Glutamatergic neuron (in vitro differentiated cells): ENCODE results near the gene ABCG1. TPM values are rescaled to one million over a fixed set of nuclear protein-coding genes. Genes with fewer than 3 reads are reported as not detected.

Experiments
- DNase-seq: peaks from one replicate; pipeline ENCODE4 v3.0.0; 2022
- H3K27ac Mint-ChIP-seq: one replicate; pipeline ENCODE4 v1.8.0; 2020; ENCODE audit warnings: mild to moderate bottlenecking, mixed read lengths, inconsistent platforms; ENCODE audit not compliant: unreplicated experiment
- H3K27me3 Mint-ChIP-seq: one replicate; pipeline ENCODE4 v1.8.0; 2020; ENCODE audit warnings: mild to moderate bottlenecking, moderate library complexity, mixed read lengths, inconsistent platforms; ENCODE audit not compliant: unreplicated experiment
- H3K36me3 Mint-ChIP-seq: one replicate; pipeline ENCODE4 v1.8.0; 2020; ENCODE audit warnings: mild to moderate bottlenecking, mixed read lengths, inconsistent platforms; ENCODE audit not compliant: unreplicated experiment
- H3K4me1 Mint-ChIP-seq: one replicate; pipeline ENCODE4 v1.8.0; 2020; ENCODE audit warnings: mild to moderate bottlenecking, low read depth, mixed read lengths, inconsistent platforms; ENCODE audit not compliant: unreplicated experiment
- H3K4me3 Mint-ChIP-seq: one replicate; pipeline ENCODE4 v1.8.0; 2020; ENCODE audit warnings: mild to moderate bottlenecking, mixed read lengths, inconsistent platforms; ENCODE audit not compliant: unreplicated experiment
- H3K9me3 Mint-ChIP-seq: one replicate; pipeline ENCODE4 v1.8.0; 2020; ENCODE audit warnings: mild to moderate bottlenecking, moderate library complexity, mixed read lengths, inconsistent platforms; ENCODE audit not compliant: unreplicated experiment
- CTCF ChIP-seq: fragments of 200-600 bp; sonication (generic); IDR thresholded peaks from one replicate; pipeline ENCODE4 v1.5.0; 2021; ENCODE audit not compliant: partially characterized antibody, unreplicated experiment
- total RNA-seq: library from RNA; stranded (reverse); fragmentation: NEBNext Ultra II Directional; extraction: Animal tissue kit (Norgen Biotek cat#: 25700); gene quantifications from one replicate; pipeline ENCODE4 v1.2.1, GENCODE V29; 2021; ENCODE audit not compliant: unreplicated experiment

Gene ABCG1
- total RNA-seq, 1 donor from 2014 or later, result 31.9 TPM

- no peak for DNase-seq
- H3K36me3 Mint-ChIP-seq, result no peaks in the 10 kb centered on the region
- H3K4me1 Mint-ChIP-seq, result no peaks in the 10 kb centered on the region
- TF ChIP-seq CTCF, result no peak
- H3K4me3 Mint-ChIP-seq, result no peak overlapping the region
- H3K27me3 Mint-ChIP-seq, result peaks cover 1% of the 10 kb centered on the region
- H3K27ac Mint-ChIP-seq, result no peak overlapping the region
- H3K9me3 Mint-ChIP-seq, result peaks cover 4% of the 10 kb centered on the region
Observed at GRCh38 chr21:42182713-42183371, 36.1 kb upstream of the ABCG1 start.

- Mint-ChIP-seq H3K9me3 (peaks cover 4% of the 10 kb centered on the region), H3K27me3 (peaks cover 1% of the 10 kb centered on the region), H3K4me1 (no peaks in the 10 kb centered on the region), H3K36me3 (no peaks in the 10 kb centered on the region), H3K4me3 (no peak overlapping the region), H3K27ac (no peak overlapping the region)
- DNase-seq, result no peak
- TF ChIP-seq CTCF, result no peak
Observed at GRCh38 chr21:42183374-42184266, 35.3 kb upstream of the ABCG1 start.

GRCh38 chr21:42186591-42186990 lies 32.3 kb upstream of the ABCG1 start:
- Mint-ChIP-seq H3K27me3 (peaks cover 1% of the 10 kb centered on the region), H3K27ac (no peak overlapping the region), H3K4me3 (no peak overlapping the region), H3K36me3 (no peaks in the 10 kb centered on the region), H3K9me3 (peaks cover 4% of the 10 kb centered on the region), H3K4me1 (no peaks in the 10 kb centered on the region)
- no peak for TF ChIP-seq CTCF
- no peak for DNase-seq

GRCh38 chr21:42187976-42188653 lies 30.8 kb upstream of the ABCG1 start:
- H3K27ac Mint-ChIP-seq, result no peak overlapping the region
- peaks cover 6% of the 10 kb centered on the region for H3K9me3 Mint-ChIP-seq
- no peaks in the 10 kb centered on the region for H3K36me3 Mint-ChIP-seq
- H3K4me1 Mint-ChIP-seq, result peaks cover 3% of the 10 kb centered on the region
- no peak overlapping the region for H3K4me3 Mint-ChIP-seq
- peaks cover 1% of the 10 kb centered on the region for H3K27me3 Mint-ChIP-seq
- no peak for TF ChIP-seq CTCF
- DNase-seq, result no peak
